ENCODE measurements around the gene ZFYVE28.

The ZFYVE28 gene

DNA sequence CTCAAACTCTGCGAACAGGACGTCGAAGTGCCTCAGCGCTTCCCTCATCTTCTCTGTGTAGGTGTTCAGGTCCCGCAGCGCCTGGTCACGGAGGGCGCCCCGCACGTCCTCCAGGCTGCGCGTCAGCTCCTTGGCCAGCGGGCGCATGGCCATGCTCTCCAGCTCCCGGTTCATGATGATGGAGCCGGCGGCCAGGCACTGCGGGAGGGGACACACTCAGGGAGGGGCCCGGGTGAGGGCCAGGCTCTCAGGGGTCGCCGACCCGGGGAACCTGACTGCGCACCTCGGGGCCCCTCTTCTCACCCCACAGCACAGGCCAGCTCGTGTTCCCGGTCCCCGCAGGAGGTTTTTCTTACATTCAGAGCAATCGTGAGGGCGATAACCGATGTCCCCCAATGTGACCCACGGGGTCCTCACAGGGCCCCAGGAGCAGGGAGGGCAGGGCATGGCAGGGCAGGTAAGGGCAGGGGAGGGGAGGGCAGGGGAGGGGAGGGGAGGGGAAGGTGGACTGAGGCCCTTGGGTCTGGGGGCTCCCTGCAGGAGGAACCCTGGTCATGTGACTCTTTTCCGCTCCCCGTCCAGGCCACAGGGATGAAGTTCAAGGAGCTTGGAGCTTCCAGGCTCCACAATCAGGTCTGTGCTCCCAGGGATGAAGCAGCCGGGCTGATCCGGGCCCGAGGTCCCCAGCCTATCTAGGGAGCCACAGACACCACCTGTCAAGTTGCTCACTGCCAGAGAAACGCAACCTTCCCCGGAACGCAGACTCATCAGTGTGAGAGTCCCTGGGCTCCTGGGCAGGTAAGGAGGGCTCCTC, 78.8 kb downstream of the ZFYVE28 start:
- TF ChIP-seq, protein P1, sequence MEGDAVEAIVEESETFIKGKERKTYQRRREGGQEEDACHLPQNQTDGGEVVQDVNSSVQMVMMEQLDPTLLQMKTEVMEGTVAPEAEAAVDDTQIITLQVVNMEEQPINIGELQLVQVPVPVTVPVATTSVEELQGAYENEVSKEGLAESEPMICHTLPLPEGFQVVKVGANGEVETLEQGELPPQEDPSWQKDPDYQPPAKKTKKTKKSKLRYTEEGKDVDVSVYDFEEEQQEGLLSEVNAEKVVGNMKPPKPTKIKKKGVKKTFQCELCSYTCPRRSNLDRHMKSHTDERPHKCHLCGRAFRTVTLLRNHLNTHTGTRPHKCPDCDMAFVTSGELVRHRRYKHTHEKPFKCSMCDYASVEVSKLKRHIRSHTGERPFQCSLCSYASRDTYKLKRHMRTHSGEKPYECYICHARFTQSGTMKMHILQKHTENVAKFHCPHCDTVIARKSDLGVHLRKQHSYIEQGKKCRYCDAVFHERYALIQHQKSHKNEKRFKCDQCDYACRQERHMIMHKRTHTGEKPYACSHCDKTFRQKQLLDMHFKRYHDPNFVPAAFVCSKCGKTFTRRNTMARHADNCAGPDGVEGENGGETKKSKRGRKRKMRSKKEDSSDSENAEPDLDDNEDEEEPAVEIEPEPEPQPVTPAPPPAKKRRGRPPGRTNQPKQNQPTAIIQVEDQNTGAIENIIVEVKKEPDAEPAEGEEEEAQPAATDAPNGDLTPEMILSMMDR (IDR thresholded peaks at IDR 0.05; ENCODE audit: low read length, missing control alignments): no peak
- no peak overlapping the region for H3K4me3 ChIP-seq (replicated peaks; ENCODE audit: low read depth, low read length)
- DNase-seq (ENCODE audit: low read depth): no peak

DNA sequence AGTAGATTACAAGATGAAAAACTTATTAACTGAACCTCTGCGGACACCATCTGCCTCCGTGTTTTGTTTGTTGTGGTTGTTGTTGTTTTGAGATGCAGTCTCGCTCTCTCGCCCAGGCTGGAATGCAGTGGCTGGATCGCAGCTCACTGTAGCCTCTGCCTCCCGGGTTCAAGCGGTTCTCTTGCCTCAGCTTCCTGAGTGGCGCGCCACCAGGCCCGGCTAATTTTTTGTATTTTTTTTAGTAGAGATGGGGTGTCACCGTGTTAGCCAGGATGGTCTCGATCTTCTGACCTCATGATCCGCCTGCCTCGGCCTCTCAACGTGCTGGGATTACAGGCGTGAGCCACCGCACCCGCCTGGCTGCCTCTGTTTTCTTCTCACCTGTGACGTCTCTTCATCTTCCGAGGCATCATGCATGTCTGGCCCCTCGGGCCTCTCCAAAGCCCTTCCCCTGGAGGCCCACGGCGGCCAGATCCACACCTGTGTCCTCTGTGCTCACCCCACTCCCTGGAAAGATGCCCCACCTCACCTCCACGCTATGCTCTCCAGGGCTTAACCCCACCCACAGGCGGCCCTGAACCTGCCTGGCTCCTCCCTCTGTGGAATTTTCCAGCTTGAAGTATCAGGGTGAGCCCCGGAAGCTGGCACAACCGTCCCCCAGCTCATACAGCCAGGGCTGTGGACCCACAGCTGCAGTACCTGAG, 79.5 kb downstream of the ZFYVE28 start:
- DNase-seq (ENCODE audit: low read depth): no peak
- no peak overlapping the region for H3K4me3 ChIP-seq (replicated peaks; ENCODE audit: low read depth, low read length)
- TF ChIP-seq, protein P1 (IDR thresholded peaks at IDR 0.05; ENCODE audit: low read length, missing control alignments): no peak

DNA sequence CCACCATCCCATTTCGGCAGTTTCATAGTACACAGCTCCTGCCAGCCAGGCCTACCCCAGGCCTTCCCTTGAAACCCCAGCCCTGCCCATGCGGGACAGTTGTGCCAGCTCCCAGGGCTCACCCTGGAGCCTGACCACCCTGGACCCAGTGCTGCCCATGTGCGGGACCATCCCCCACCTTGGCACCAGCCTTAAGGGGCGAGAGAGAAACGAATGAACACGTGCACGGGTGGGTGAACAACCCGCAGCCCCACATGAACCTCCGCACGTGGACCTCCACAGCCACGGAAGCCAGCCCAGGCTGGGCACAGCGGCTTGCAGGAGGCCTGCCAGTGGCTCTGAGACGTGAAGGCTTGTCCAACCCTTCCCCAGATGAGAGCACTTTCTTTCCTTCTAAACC, 80.5 kb downstream of the ZFYVE28 start:
- TF ChIP-seq, protein P1 (IDR thresholded peaks at IDR 0.05; ENCODE audit: low read length, missing control alignments): no peak
- no peak overlapping the region for H3K4me3 ChIP-seq (replicated peaks; ENCODE audit: low read depth, low read length)
- no peak for DNase-seq (ENCODE audit: low read depth)

DNA sequence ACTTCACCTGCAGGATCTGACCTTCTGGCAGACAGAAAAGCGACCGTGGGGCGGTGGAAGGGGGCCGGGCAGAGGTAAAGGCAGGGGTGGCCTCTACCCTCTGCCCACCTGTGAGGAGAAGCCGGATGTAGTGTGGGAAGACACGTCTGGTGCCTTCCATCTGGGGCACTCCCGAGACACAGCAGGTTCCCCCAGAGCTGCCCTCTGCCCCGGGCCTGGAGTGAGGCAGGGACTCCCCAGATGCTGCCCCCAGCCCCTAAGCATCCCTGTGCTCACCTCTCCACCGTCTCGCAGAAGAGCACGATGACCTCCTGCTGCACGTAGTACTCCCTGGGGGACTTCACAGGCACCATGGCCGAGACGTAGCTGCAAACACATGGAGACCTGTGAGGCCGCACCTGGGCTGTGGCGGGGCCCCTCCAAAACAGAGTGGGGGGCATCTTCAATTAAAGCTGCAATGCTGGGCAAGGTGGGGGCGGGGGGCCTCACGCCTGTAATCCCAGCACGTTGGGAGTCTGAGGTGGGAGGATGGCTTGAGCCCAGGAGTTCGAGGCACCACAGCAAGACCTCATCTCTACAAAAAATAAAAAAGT, 81.2 kb downstream of the ZFYVE28 start:
- TF ChIP-seq, protein P1 (IDR thresholded peaks at IDR 0.05; ENCODE audit: low read length, missing control alignments): no peak
- no peak overlapping the region for H3K4me3 ChIP-seq (replicated peaks; ENCODE audit: low read depth, low read length)
- no peak for DNase-seq (ENCODE audit: low read depth)

DNA sequence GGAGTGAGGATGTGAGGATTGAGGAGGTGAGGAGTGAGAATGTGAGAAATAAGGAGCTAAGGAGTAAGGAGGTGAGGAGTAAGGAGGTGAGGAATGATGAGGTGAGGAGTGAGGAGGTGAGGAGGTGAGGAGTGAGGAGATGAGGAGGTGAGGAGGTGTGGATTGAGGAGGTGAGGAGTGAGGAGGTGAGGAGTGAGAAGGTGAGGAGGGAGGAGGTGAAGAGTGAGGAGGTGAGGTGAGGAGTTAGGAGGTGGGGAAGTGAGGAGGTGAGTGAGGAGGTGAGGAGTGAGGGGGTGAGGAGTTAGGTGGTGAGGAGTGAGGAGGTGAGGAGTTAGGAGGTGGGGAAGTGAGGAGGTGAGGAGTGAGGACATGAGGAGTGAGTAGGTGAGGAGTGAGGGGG, 81.8 kb downstream of the ZFYVE28 start:
- TF ChIP-seq, protein P1 (IDR thresholded peaks at IDR 0.05; ENCODE audit: low read length, missing control alignments): no peak
- no peak overlapping the region for H3K4me3 ChIP-seq (replicated peaks; ENCODE audit: low read depth, low read length)
- DNase-seq (ENCODE audit: low read depth): no peak

DNA sequence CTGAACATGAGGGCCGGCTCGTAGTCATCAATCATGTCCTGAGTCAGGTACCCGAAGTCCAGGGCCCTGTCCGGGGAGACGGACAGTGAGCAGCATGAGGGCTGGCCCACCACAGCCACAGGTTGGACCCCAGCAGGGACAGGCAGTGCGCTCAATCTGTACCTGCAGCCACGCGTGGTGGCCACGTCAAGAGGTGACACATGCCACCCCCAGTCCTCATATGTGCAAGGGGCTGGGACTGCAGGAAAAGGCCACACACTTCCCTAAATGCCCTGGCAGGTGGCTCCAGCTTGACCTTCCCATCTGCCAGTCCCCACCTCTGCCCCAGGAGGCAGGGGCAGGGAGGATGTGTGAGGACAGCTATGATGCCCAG, 82.7 kb downstream of the ZFYVE28 start:
- TF ChIP-seq, protein P1 (IDR thresholded peaks at IDR 0.05; ENCODE audit: low read length, missing control alignments): no peak
- H3K4me3 ChIP-seq (replicated peaks; ENCODE audit: low read depth, low read length): no peak overlapping the region
- DNase-seq (ENCODE audit: low read depth): no peak
